ENCODE results near the gene HEATR3.

DNA sequence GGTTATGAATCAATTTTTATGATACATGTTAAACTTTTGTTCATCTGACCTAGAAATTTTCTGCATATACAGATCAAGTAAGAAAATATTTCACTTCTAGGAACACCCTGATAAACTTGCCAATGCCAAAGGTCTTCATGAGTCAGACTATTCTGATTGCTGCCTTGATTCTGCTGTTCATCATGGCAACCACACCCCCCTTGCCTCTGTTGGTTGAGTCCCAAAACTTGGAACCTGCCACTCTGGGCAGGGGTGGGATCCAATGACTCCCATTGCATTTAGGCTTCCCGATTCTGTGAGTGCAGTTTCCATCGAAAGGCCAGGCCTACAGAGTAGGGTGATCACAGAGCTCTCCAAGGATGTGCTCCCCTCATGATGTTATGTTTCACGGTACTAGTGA, 71.5 kb downstream of the HEATR3 start:
- TF ChIP-seq, protein P1, sequence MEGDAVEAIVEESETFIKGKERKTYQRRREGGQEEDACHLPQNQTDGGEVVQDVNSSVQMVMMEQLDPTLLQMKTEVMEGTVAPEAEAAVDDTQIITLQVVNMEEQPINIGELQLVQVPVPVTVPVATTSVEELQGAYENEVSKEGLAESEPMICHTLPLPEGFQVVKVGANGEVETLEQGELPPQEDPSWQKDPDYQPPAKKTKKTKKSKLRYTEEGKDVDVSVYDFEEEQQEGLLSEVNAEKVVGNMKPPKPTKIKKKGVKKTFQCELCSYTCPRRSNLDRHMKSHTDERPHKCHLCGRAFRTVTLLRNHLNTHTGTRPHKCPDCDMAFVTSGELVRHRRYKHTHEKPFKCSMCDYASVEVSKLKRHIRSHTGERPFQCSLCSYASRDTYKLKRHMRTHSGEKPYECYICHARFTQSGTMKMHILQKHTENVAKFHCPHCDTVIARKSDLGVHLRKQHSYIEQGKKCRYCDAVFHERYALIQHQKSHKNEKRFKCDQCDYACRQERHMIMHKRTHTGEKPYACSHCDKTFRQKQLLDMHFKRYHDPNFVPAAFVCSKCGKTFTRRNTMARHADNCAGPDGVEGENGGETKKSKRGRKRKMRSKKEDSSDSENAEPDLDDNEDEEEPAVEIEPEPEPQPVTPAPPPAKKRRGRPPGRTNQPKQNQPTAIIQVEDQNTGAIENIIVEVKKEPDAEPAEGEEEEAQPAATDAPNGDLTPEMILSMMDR (IDR thresholded peaks at IDR 0.05): no peak
- TF ChIP-seq, protein P2, sequence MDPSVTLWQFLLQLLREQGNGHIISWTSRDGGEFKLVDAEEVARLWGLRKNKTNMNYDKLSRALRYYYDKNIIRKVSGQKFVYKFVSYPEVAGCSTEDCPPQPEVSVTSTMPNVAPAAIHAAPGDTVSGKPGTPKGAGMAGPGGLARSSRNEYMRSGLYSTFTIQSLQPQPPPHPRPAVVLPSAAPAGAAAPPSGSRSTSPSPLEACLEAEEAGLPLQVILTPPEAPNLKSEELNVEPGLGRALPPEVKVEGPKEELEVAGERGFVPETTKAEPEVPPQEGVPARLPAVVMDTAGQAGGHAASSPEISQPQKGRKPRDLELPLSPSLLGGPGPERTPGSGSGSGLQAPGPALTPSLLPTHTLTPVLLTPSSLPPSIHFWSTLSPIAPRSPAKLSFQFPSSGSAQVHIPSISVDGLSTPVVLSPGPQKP (IDR thresholded peaks at IDR 0.05; ENCODE audit: low read depth, low read length): no peak
- no peak for TF ChIP-seq BHLHE40 (IDR thresholded peaks at IDR 0.05; ENCODE audit: low read depth, low read length)
- no peak for TF ChIP-seq POLR2A (IDR thresholded peaks at IDR 0.05; ENCODE audit: low read length)
- no peak for TF ChIP-seq SMC3 (IDR thresholded peaks at IDR 0.05)
- no peak for TF ChIP-seq MYC (IDR thresholded peaks at IDR 0.05; ENCODE audit: borderline replicate concordance, low read length)
- no peak for TF ChIP-seq EP300 (IDR thresholded peaks at IDR 0.05)
- TF ChIP-seq, protein P3, sequence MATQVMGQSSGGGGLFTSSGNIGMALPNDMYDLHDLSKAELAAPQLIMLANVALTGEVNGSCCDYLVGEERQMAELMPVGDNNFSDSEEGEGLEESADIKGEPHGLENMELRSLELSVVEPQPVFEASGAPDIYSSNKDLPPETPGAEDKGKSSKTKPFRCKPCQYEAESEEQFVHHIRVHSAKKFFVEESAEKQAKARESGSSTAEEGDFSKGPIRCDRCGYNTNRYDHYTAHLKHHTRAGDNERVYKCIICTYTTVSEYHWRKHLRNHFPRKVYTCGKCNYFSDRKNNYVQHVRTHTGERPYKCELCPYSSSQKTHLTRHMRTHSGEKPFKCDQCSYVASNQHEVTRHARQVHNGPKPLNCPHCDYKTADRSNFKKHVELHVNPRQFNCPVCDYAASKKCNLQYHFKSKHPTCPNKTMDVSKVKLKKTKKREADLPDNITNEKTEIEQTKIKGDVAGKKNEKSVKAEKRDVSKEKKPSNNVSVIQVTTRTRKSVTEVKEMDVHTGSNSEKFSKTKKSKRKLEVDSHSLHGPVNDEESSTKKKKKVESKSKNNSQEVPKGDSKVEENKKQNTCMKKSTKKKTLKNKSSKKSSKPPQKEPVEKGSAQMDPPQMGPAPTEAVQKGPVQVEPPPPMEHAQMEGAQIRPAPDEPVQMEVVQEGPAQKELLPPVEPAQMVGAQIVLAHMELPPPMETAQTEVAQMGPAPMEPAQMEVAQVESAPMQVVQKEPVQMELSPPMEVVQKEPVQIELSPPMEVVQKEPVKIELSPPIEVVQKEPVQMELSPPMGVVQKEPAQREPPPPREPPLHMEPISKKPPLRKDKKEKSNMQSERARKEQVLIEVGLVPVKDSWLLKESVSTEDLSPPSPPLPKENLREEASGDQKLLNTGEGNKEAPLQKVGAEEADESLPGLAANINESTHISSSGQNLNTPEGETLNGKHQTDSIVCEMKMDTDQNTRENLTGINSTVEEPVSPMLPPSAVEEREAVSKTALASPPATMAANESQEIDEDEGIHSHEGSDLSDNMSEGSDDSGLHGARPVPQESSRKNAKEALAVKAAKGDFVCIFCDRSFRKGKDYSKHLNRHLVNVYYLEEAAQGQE (IDR thresholded peaks at IDR 0.05): no peak
- TF ChIP-seq, protein P4, sequence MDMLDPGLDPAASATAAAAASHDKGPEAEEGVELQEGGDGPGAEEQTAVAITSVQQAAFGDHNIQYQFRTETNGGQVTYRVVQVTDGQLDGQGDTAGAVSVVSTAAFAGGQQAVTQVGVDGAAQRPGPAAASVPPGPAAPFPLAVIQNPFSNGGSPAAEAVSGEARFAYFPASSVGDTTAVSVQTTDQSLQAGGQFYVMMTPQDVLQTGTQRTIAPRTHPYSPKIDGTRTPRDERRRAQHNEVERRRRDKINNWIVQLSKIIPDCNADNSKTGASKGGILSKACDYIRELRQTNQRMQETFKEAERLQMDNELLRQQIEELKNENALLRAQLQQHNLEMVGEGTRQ (IDR thresholded peaks at IDR 0.05): no peak
- no peak for TF ChIP-seq EHMT2 (IDR thresholded peaks at IDR 0.05; ENCODE audit: low read depth)
- TF ChIP-seq HDAC2 (IDR thresholded peaks at IDR 0.05): no peak
- no peak for TF ChIP-seq RFX5 (IDR thresholded peaks at IDR 0.05)
- TF ChIP-seq, protein P5, sequence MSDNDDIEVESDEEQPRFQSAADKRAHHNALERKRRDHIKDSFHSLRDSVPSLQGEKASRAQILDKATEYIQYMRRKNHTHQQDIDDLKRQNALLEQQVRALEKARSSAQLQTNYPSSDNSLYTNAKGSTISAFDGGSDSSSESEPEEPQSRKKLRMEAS (IDR thresholded peaks at IDR 0.05): no peak
- TF ChIP-seq KDM5A (IDR thresholded peaks at IDR 0.05): no peak
